GM19467 (cell line): Measurements from ENCODE around the gene SRRM4.

Experiments
- ATAC-seq: cut with Tn5 transposase; IDR thresholded peaks from one replicate; pipeline ENCODE4 v1.9.1; 2021; ENCODE audit warnings: mild to moderate bottlenecking, moderate library complexity; ENCODE audit not compliant: unreplicated experiment

SRRM4 gene

DNA sequence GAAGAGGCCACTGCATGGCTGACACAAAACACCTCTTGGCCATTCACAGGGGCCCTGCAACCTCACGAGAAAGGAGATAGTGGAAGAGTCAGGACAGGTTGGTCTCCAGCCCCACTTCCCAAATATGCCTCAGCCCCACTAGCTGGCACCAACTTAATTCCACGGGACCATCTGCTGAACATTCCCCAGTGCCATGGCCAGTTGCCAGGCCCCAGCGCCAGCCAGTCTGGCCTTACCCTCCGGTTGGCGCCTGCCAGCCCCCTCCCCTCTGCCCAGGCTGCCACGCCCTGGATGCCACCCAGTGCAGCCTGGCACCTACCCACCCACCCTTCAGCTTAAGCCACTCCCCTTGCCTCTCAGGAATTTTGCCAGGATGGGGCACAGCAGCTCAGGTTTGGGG lies 176.2 kb downstream of the SRRM4 start:
- ATAC-seq = no peak

DNA sequence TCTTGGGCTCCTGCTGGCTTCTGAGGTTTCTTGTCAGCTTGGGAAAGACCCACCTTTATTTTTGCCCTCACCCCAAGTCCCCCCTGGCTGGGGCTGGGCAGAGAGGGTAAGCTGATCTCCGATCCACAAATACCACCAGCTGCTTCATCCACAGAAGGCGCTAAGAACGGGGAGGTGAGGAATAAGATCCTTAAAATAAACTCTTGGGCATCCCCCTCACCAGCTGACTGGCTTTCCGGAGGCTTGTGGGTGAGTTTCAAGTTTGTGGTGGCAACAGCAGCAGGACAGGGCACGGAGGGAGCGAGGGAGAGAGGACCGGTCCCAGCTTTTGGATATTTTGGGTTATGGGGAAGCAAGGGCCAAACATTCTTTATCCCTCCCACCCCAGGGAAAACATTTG lies 176.6 kb downstream of the SRRM4 start:
- ATAC-seq = no peak

GRCh38 chr12:119158402-119158801 lies 177.1 kb downstream of the SRRM4 start:
- ATAC-seq = no peak

GRCh38 chr12:119159844-119160243 lies 178.5 kb downstream of the SRRM4 start:
- ATAC-seq = no peak

DNA sequence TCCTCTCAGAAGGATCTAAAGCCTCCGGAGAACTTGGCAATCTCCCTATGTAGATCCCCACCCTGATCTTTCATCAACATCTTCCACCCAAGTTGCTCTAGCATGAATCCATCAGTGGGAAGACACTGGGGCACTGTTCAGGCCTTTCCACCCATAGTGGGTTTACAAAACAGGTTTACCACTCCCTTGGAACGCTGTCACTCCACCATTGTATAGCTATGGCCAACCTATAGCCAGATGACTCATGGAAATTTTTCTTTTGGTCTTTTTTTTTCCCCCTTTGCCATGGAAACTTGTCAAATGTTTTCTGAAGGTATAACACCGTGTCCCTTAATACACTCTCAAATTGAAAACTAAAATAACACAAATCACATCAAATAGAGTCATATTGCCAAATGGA lies 186.6 kb downstream of the SRRM4 start:
- ATAC-seq = no peak

GRCh38 chr12:119168721-119169120 lies 187.4 kb downstream of the SRRM4 start:
- no peak for ATAC-seq

- ATAC-seq = no peak
Measured at GRCh38 chr12:119169150-119169549, 187.8 kb downstream of the SRRM4 start.

- no peak for ATAC-seq
Measured at GRCh38 chr12:119171291-119171690, 189.9 kb downstream of the SRRM4 start.

- ATAC-seq = no peak
Measured at GRCh38 chr12:119171691-119172425, 190.5 kb downstream of the SRRM4 start.

DNA sequence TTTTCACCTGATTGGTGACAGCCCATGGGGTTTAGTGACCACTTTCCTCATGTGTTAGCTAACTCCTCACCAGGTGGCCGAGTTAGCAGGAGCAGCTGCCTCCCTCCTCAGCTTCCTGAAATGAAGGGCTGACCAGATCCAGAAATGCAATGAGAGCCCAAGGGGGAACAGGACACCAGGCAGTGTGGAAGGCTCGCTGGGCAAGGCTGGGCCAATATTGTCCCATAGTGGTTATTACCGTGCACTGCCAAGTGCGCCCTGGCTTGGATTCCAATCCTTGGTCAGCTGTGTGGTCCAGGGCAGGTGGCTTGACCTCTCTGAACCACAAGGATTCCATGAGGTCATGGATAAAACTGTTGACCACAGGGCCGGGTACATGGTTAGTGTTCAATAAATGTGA lies 193.7 kb downstream of the SRRM4 start:
- ATAC-seq = no peak

DNA sequence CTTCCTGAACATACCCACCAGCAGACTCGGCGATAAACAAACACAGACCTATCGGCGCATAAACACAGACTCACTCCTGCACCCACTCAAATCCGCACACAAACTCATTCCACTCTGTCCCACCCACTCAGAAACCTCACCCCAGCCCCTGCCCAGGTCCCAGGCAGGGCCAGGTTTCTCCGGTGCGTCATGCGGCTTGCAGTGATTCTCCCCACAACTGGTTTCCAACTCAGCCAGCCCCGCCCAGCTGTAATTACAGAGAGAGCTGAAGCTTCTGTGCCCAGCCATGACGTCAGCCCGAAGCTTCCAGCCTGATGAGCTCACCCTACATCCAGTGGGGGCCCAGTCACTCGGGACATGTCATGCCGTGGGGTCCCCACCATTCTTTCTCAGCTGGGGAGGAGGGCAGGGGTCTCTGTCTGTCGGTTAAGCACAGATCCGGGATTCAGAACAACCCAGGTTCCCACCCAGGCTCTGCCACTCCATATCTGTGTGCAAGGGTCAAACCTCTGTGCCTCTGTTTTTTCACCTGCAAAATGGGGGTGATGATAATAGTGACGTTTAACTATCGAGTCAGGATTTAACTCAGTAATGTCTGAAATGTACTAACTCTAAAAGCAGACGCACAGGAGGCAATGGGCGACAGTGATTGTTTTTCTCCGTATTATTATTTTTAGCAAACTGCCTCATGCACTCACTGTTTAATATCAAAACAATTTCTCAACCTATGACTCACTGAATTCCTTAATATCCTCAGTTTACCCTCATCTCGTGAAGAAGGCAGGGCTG lies 195.1 kb downstream of the SRRM4 start:
- ATAC-seq = no peak

- ATAC-seq = no peak
Measured at GRCh38 chr12:119177056-119177325, 195.7 kb downstream of the SRRM4 start.

GRCh38 chr12:119177724-119178380 lies 196.5 kb downstream of the SRRM4 start:
- ATAC-seq = no peak

GRCh38 chr12:119178544-119179334 lies 197.4 kb downstream of the SRRM4 start, which contains the start of gene HSPB8:
Gene HSPB8, plus strand, starts transcription at chr12:119178931. Its CDS starts 382 bp downstream, at chr12:119179313.
- ATAC-seq = no peak

- no peak for ATAC-seq
Measured at GRCh38 chr12:119179335-119180021, 198.1 kb downstream of the SRRM4 start.

- no peak for ATAC-seq
Measured at GRCh38 chr12:119180380-119181040, 199.2 kb downstream of the SRRM4 start.

DNA sequence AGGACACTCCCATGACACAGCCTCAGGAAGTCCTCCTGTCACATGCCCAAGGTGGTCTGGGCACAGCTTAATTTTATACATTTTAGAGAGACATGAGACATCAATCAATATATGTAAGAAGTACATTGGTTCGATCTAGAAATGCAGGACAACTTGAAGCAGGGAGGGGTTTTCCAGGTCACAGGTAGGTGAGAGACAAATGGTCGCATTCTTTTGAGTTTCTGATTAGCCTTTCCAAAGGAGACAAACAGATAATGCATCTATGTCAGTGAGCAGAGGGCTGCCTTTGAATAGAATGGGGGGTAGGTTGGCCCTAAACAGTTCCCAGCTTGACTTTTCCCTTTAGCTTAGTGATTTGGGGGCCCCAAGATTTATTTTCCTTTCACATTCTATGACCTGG lies 199.9 kb downstream of the SRRM4 start:
- ATAC-seq = no peak

DNA sequence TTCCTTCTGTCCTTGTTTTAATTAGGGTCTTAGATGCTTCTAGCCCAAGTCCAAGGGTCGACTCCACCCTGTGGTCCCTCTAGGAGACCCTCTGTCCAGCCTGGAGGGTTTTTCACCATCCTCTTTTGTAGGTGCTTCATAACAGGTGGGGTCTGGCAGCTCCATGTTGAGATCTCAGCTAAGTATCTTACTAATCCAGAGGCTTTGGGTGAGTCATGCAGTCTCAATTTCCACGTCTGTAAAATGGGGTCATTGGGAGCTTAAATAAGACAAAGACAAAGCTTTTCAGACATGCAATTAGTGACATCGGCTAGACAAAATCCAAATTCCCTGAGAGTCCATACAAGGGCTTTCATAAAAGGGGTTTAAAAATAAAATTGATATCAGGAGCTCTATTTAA lies 200.6 kb downstream of the SRRM4 start:
- ATAC-seq = no peak

GRCh38 chr12:119182701-119183493 lies 201.6 kb downstream of the SRRM4 start:
- ATAC-seq = no peak
